Liver (tissue), 9 donors: ENCODE results near the gene RPS6KC1. TPM values are rescaled to one million over a fixed set of nuclear protein-coding genes. Genes with fewer than 3 reads are reported as not detected.
A peak's percentile ranks its signal among the peaks of the same experiment; 100 is the strongest.

Experiments used
- DNase-seq: peaks from one replicate; pipeline ENCODE4 v3.0.0-alpha.2; 2017; ENCODE audit warnings: low spot score
- H3K27ac ChIP-seq, 2 donors: one replicate each; pipeline ENCODE4 v1.7.0; 2013; ENCODE audit warnings: inconsistent platforms in 2 of 2, low read length in 2 of 2, control low read depth in 1 of 2, low read depth in 1 of 2, mild to moderate bottlenecking in 1 of 2
- H3K27me3 ChIP-seq, 4 donors: one replicate each; pipeline versions ENCODE4 v1.6.1 to v1.7.0; 2013; ENCODE audit warnings: low read length in 3 of 4, inconsistent platforms in 1 of 4, mild to moderate bottlenecking in 1 of 4, moderate library complexity in 1 of 4; ENCODE audit not compliant: control insufficient read depth in 4 of 4, insufficient read depth in 4 of 4
- H3K36me3 ChIP-seq, 4 donors: one replicate each; pipeline versions ENCODE4 v1.6.1 to v1.7.0; 2013; ENCODE audit warnings: low read length in 3 of 4, mild to moderate bottlenecking in 3 of 4, low read depth in 1 of 4, moderate library complexity in 1 of 4; ENCODE audit not compliant: control insufficient read depth in 4 of 4, insufficient read depth in 3 of 4
- H3K4me1 ChIP-seq, 4 donors: one replicate each; pipeline versions ENCODE4 v1.6.1 to v1.7.0; 2013; ENCODE audit warnings: low read length in 3 of 4, mild to moderate bottlenecking in 3 of 4, moderate library complexity in 1 of 4; ENCODE audit not compliant: control insufficient read depth in 4 of 4, insufficient read depth in 4 of 4
- H3K4me3 ChIP-seq, 3 donors: one replicate each; pipeline versions ENCODE4 v1.6.1 to v1.7.0; 2013; ENCODE audit warnings: low read length in 3 of 3, control low read depth in 1 of 3, low read depth in 1 of 3, mild to moderate bottlenecking in 1 of 3
- H3K9ac ChIP-seq, 2 donors: one replicate each; pipeline ENCODE4 v1.7.0; 2013; ENCODE audit warnings: low read length in 2 of 2, mild to moderate bottlenecking in 2 of 2, moderate library complexity in 2 of 2, control low read depth in 1 of 2, low read depth in 1 of 2
- H3K9me3 ChIP-seq, 4 donors: one replicate each; pipeline versions ENCODE4 v1.6.1 to v1.7.0; 2013; ENCODE audit warnings: low read length in 3 of 4; ENCODE audit not compliant: control insufficient read depth in 4 of 4
- ATF3 ChIP-seq: IDR thresholded peaks from 2 replicates; pipeline ENCODE4 v1.6.1; 2016; ENCODE audit warnings: antibody characterized with exemption
- CTCF ChIP-seq: fragments of 150-350 bp; IDR thresholded peaks from 2 replicates; pipeline ENCODE4 v1.5.1; 2017; ENCODE audit warnings: improper control_type of control experiment, low read depth, low read length; ENCODE audit not compliant: missing input control
- EGR1 ChIP-seq, 2 donors: IDR thresholded peaks; 2 replicates each; pipeline ENCODE4 v1.6.1; 2016 to 2018; ENCODE audit warnings: antibody characterized with exemption in 2 of 2, low read depth in 2 of 2
- FOXA1 ChIP-seq: IDR thresholded peaks from 2 replicates; pipeline ENCODE4 v1.6.1; 2016; ENCODE audit warnings: antibody characterized with exemption
- FOXA2 ChIP-seq: IDR thresholded peaks from 2 replicates; pipeline ENCODE4 v1.6.1; 2016; ENCODE audit warnings: antibody characterized with exemption
- GABPA ChIP-seq, 2 donors: IDR thresholded peaks in 1 of 2; conservative IDR thresholded peaks in 1 of 2; 2 replicates each; pipeline ENCODE4 v1.6.1; 2016; ENCODE audit warnings: antibody characterized with exemption in 2 of 2, mild to moderate bottlenecking in 1 of 2, moderate library complexity in 1 of 2
- HNF4A ChIP-seq, 2 donors: conservative IDR thresholded peaks; 2 replicates each; pipeline ENCODE4 v1.6.1; 2016; ENCODE audit warnings: antibody characterized with exemption in 2 of 2, mild to moderate bottlenecking in 2 of 2
- HNF4G ChIP-seq: IDR thresholded peaks from 2 replicates; pipeline ENCODE4 v1.6.1; 2016; ENCODE audit warnings: antibody characterized with exemption
- JUND ChIP-seq, 2 donors: IDR thresholded peaks; 2 replicates each; pipeline ENCODE4 v1.6.1; 2016; ENCODE audit warnings: antibody characterized with exemption in 2 of 2
- MAX ChIP-seq: IDR thresholded peaks from 2 replicates; pipeline ENCODE4 v1.6.1; 2016; ENCODE audit warnings: antibody characterized with exemption
- NR2F2 ChIP-seq: IDR thresholded peaks from 2 replicates; pipeline ENCODE4 v1.6.1; 2016; ENCODE audit warnings: antibody characterized with exemption
- RAD21 ChIP-seq, 2 donors: IDR thresholded peaks; 2 replicates each; pipeline ENCODE4 v1.6.1; 2016; ENCODE audit warnings: antibody characterized with exemption in 2 of 2, mild to moderate bottlenecking in 2 of 2
- REST ChIP-seq: IDR thresholded peaks from 2 replicates; pipeline ENCODE4 v1.6.1; 2016; ENCODE audit warnings: antibody characterized with exemption, mild to moderate bottlenecking
- RXRA ChIP-seq, 2 donors: IDR thresholded peaks; 2 replicates each; pipeline ENCODE4 v1.6.1; 2017 to 2018; ENCODE audit warnings: antibody characterized with exemption in 2 of 2, mild to moderate bottlenecking in 1 of 2
- SP1 ChIP-seq: IDR thresholded peaks from 2 replicates; pipeline ENCODE4 v1.6.1; 2018; ENCODE audit warnings: antibody characterized with exemption, mild to moderate bottlenecking
- TAF1 ChIP-seq: conservative IDR thresholded peaks from 2 replicates; pipeline ENCODE4 v1.6.1; 2016; ENCODE audit warnings: antibody characterized with exemption, mild to moderate bottlenecking
- YY1 ChIP-seq: IDR thresholded peaks from 2 replicates; pipeline ENCODE4 v1.6.1; 2016; ENCODE audit warnings: antibody characterized with exemption, mild to moderate bottlenecking
- ZBTB33 ChIP-seq: IDR thresholded peaks from 2 replicates; pipeline ENCODE4 v1.6.1; 2016; ENCODE audit warnings: antibody characterized with exemption
- WGBS: extraction: QIAGEN DNeasy Blood & Tissue Kit; methylation state at CpG from one replicate; pipeline ENCODE4 v1.1.7; 2013; 5-methylcytosine and 5-hydroxymethylcytosine counted together
- polyA plus RNA-seq, 2 donors: library from polyadenylated mRNA; stranded (reverse) in 1 of 2; unstranded in 1 of 2; fragments of 200-250 nt in 1 of 2; fragments of >200 nt in 1 of 2; fragmentation: Nextera tagmentation in 1 of 2; extraction: Ambion mirVana in 1 of 2; gene quantifications; one replicate each; pipeline versions ENCODE4 v1.2.1 to v1.2.3, GENCODE V29; 2013 to 2015
- total RNA-seq, 2 donors: library from RNA; depleted of rRNA; stranded (reverse); fragments of >200 nt; gene quantifications; one replicate each; pipeline ENCODE4 v1.2.3, GENCODE V29; 2014
- donor health status: healthy.
- donor health status: healthy.
- donor health status: healthy.
- donor health status: healthy.
- donor health status: healthy.

RPS6KC1 gene
- total and polyA plus RNA-seq, 4 donors, result 3.5 to 15.6 (median 9.8) TPM

GRCh38 chr1:213275293-213275692, 224.3 kb downstream of the RPS6KC1 start (continued):
- TF ChIP-seq ZBTB33 (no peak), ATF3 (no peak), FOXA1 (no peak)

GRCh38 chr1:213276236-213276635, 225.2 kb downstream of the RPS6KC1 start:
- no peak for DNase-seq
- Histone ChIP-seq H3K9ac (no peak overlapping the region), H3K27ac (peak overlapping the region; percentile 29 to 42), H3K4me1 (peaks cover 2 to 21% (median 8%) of the 10 kb centered on the region in 4 donors), H3K9me3 (no peaks in the 10 kb centered on the region), H3K4me3 (no peak overlapping the region), H3K27me3 (no peaks in the 10 kb centered on the region), H3K36me3 (peaks cover 0 to 2% (median 0%) of the 10 kb centered on the region in 4 donors)
- 69% methylated on average over 2 of the region's 2 CpGs for WGBS
- TF ChIP-seq MAX, result peak; percentile 18
- no peak for TF ChIP-seq ATF3
- TF ChIP-seq GABPA (IDR thresholded peaks at IDR 0.05 in 1 of 2, conservative IDR thresholded peaks at IDR 0.05 in 1 of 2), result no peak
- TF ChIP-seq REST, result no peak
- no peak for TF ChIP-seq SP1
- TF ChIP-seq FOXA1, result no peak
- no peak for TF ChIP-seq RAD21 (IDR thresholded peaks at IDR 0.05)
- no peak for TF ChIP-seq NR2F2
- TF ChIP-seq ZBTB33, result no peak
- peak in 1 of 2 donors; percentile 39 for TF ChIP-seq JUND (IDR thresholded peaks at IDR 0.05)
- peak in 1 of 2 donors; percentile 63 for TF ChIP-seq RXRA (IDR thresholded peaks at IDR 0.05)
- TF ChIP-seq HNF4A (conservative IDR thresholded peaks at IDR 0.05), result peak; percentile 78 to 83
- TF ChIP-seq HNF4G, result no peak
- no peak for TF ChIP-seq EGR1 (IDR thresholded peaks at IDR 0.05; ENCODE audit: low read depth in 2 of 2)
- TF ChIP-seq TAF1, result no peak
- TF ChIP-seq FOXA2, result no peak
- TF ChIP-seq YY1, result peak; percentile 47
- TF ChIP-seq CTCF, result no peak
